H1 (cell line): ENCODE results near the gene BCAS4. TPM values are rescaled to one million over a fixed set of nuclear protein-coding genes. Genes with fewer than 3 reads are reported as not detected.

ENCODE experiments used
- TCF12 ChIP-seq: IDR thresholded peaks from 2 replicates; pipeline ENCODE4 v1.6.1; 2011; ENCODE audit warnings: low read depth, mild to moderate bottlenecking, low read length
- polyA plus RNA-seq, 7 experiments: library from polyadenylated mRNA; depleted of rRNA in 3 of 7; stranded (reverse) in 5 of 7; unstranded in 2 of 7; fragments of >200 nt in 5 of 7; fragments of 200-250 nt in 2 of 7; gene quantifications; 1 replicate in 5 of 7; 2 replicates in 1 of 7; 4 replicates in 1 of 7; pipeline versions ENCODE4 v1.2.1 to v1.2.3, GENCODE V29; 2011 to 2013; ENCODE audit warnings: missing spikeins in 2 of 7, mixed read lengths in 2 of 7
- total RNA-seq: library from RNA; stranded (reverse); fragmentation: NEBNext Ultra II Directional; extraction: Animal tissue kit (Norgen Biotek cat#: 25700); gene quantifications from 2 replicates; pipeline ENCODE4 v1.2.1, GENCODE V29; 2021
- TF ChIP-seq, protein P1 (sequence below): fragments of 300-600 bp; sonication (generic); IDR thresholded peaks from 2 replicates; pipeline ENCODE4 v1.7.1; 2012; ENCODE audit warnings: low read length, moderate library complexity, mild to moderate bottlenecking, inconsistent platforms; ENCODE audit not compliant: insufficient replicate concordance

The BCAS4 gene
- total and polyA plus RNA-seq, 2 of the 8 experiments (the other 6 are each of a cell fraction or from before 2014, with no cell fraction given), result 21.2 to 23.6 TPM

DNA sequence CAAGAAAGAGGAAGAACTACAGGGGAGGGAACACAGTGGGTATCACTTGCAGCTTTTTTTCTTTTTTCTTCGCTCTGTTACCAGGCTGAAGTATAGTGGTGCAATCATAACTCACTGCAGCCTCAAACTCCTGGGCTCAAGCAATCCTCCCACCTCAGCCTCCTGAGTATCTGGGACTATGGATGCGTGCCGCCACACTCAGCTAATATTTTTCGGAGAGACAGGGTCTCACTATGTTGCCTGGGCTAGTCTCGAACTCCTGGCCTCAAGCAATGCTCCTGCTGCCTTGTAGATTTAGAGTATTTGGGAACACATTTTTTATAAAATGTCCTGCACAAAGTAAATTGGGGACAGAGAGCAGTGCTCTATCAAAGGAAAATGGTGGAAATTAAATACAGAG lies 35.2 kb upstream of the BCAS4 start (continued):
- TF ChIP-seq, protein P1, sequence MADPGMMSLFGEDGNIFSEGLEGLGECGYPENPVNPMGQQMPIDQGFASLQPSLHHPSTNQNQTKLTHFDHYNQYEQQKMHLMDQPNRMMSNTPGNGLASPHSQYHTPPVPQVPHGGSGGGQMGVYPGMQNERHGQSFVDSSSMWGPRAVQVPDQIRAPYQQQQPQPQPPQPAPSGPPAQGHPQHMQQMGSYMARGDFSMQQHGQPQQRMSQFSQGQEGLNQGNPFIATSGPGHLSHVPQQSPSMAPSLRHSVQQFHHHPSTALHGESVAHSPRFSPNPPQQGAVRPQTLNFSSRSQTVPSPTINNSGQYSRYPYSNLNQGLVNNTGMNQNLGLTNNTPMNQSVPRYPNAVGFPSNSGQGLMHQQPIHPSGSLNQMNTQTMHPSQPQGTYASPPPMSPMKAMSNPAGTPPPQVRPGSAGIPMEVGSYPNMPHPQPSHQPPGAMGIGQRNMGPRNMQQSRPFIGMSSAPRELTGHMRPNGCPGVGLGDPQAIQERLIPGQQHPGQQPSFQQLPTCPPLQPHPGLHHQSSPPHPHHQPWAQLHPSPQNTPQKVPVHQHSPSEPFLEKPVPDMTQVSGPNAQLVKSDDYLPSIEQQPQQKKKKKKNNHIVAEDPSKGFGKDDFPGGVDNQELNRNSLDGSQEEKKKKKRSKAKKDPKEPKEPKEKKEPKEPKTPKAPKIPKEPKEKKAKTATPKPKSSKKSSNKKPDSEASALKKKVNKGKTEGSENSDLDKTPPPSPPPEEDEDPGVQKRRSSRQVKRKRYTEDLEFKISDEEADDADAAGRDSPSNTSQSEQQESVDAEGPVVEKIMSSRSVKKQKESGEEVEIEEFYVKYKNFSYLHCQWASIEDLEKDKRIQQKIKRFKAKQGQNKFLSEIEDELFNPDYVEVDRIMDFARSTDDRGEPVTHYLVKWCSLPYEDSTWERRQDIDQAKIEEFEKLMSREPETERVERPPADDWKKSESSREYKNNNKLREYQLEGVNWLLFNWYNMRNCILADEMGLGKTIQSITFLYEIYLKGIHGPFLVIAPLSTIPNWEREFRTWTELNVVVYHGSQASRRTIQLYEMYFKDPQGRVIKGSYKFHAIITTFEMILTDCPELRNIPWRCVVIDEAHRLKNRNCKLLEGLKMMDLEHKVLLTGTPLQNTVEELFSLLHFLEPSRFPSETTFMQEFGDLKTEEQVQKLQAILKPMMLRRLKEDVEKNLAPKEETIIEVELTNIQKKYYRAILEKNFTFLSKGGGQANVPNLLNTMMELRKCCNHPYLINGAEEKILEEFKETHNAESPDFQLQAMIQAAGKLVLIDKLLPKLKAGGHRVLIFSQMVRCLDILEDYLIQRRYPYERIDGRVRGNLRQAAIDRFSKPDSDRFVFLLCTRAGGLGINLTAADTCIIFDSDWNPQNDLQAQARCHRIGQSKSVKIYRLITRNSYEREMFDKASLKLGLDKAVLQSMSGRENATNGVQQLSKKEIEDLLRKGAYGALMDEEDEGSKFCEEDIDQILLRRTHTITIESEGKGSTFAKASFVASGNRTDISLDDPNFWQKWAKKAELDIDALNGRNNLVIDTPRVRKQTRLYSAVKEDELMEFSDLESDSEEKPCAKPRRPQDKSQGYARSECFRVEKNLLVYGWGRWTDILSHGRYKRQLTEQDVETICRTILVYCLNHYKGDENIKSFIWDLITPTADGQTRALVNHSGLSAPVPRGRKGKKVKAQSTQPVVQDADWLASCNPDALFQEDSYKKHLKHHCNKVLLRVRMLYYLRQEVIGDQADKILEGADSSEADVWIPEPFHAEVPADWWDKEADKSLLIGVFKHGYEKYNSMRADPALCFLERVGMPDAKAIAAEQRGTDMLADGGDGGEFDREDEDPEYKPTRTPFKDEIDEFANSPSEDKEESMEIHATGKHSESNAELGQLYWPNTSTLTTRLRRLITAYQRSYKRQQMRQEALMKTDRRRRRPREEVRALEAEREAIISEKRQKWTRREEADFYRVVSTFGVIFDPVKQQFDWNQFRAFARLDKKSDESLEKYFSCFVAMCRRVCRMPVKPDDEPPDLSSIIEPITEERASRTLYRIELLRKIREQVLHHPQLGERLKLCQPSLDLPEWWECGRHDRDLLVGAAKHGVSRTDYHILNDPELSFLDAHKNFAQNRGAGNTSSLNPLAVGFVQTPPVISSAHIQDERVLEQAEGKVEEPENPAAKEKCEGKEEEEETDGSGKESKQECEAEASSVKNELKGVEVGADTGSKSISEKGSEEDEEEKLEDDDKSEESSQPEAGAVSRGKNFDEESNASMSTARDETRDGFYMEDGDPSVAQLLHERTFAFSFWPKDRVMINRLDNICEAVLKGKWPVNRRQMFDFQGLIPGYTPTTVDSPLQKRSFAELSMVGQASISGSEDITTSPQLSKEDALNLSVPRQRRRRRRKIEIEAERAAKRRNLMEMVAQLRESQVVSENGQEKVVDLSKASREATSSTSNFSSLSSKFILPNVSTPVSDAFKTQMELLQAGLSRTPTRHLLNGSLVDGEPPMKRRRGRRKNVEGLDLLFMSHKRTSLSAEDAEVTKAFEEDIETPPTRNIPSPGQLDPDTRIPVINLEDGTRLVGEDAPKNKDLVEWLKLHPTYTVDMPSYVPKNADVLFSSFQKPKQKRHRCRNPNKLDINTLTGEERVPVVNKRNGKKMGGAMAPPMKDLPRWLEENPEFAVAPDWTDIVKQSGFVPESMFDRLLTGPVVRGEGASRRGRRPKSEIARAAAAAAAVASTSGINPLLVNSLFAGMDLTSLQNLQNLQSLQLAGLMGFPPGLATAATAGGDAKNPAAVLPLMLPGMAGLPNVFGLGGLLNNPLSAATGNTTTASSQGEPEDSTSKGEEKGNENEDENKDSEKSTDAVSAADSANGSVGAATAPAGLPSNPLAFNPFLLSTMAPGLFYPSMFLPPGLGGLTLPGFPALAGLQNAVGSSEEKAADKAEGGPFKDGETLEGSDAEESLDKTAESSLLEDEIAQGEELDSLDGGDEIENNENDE, result no peak
- TF ChIP-seq TCF12, result no peak
